Right lobe of liver (tissue), 6 donors: ENCODE results near the gene ELMO1. TPM values are rescaled to one million over a fixed set of nuclear protein-coding genes. Genes with fewer than 3 reads are reported as not detected.

Experiments
- ATAC-seq, 4 donors: fragments of 200-7000 bp; cut with Tn5 transposase; one replicate each; pipeline ENCODE4 v1.9.1; 2020; ENCODE audit warnings: mild to moderate bottlenecking in 4 of 4, moderate library complexity in 4 of 4
- DNase-seq, 3 donors: peaks; one replicate each; pipeline ENCODE4 v3.0.0-alpha.2; 2020
- H3K27ac ChIP-seq, 3 donors: fragments of 200-600 bp; one replicate each; pipeline ENCODE4 v1.8.0; 2022
- H3K27me3 ChIP-seq, 2 donors: fragments of 200-600 bp; one replicate each; pipeline ENCODE4 v1.8.0; 2022
- H3K36me3 ChIP-seq, 4 donors: fragments of 200-600 bp; sonication (generic) in 1 of 4; one replicate each; pipeline versions ENCODE4 v1.5.1 to v1.8.0; 2017 to 2022; ENCODE audit warnings: control low read depth in 1 of 4
- H3K4me1 ChIP-seq, 4 donors: fragments of 200-600 bp; sonication (generic) in 1 of 4; one replicate each; pipeline versions ENCODE4 v1.5.1 to v1.8.0; 2017 to 2022; ENCODE audit warnings: control low read depth in 1 of 4
- H3K4me3 ChIP-seq, 3 donors: fragments of 200-600 bp; one replicate each; pipeline ENCODE4 v1.8.0; 2022
- H3K9me3 ChIP-seq, 4 donors: fragments of 200-600 bp; sonication (generic) in 1 of 4; one replicate each; pipeline versions ENCODE4 v1.5.1 to v1.8.0; 2017 to 2022; ENCODE audit warnings: control low read depth in 1 of 4
- POLR2A ChIP-seq: fragments of 450-650 bp; IDR thresholded peaks from one replicate; pipeline ENCODE4 v1.6.1; 2017; ENCODE audit warnings: antibody characterized with exemption, mild to moderate bottlenecking
- WGBS: methylation state at CpG from one replicate; pipeline ENCODE4 v1.1.6; 2018; ENCODE audit warnings: low coverage, low lambda C conversion rate; ENCODE audit not compliant: insufficient coverage; ENCODE audit errors: missing lambda C conversion rate; 5-methylcytosine and 5-hydroxymethylcytosine counted together
- intact Hi-C, 2 donors: fragments of 100-400 bp; cut with DNase I; formaldehyde crosslinking; loops; one replicate each; pipeline versions ENCODE4 v1.11.2 to v1.14.1; 2022
- total RNA-seq, 6 experiments: library from RNA; depleted of rRNA in 2 of 6; stranded (reverse); fragments of >200 nt in 2 of 6; fragmentation: NEBNext Ultra II Directional in 3 of 6; extraction: Animal tissue kit (Norgen Biotek cat#: 25700) in 3 of 6; gene quantifications; one replicate each; pipeline versions ENCODE4 v1.1.0 to v1.2.4, GENCODE V29; 2016 to 2023
- TF ChIP-seq, protein P1 (sequence below), 4 donors: fragments of 200-600 bp in 3 of 4; fragments of 450-650 bp in 1 of 4; IDR thresholded peaks; one replicate each; pipeline versions ENCODE4 v1.5.1 to v1.8.0; 2016 to 2022; ENCODE audit warnings: antibody characterized with exemption in 4 of 4, mild to moderate bottlenecking in 2 of 4
- donor health status: DM: no; HTN: yes; CAD: no.
- donor health status: DM: no; HTN: no; CAD: no.
- donor health status: DM: no; HTN: no; CAD: no.
- donor health status: DM: no; HTN: yes; CAD: no.
- donor health status: DM: no; HTN: yes; CAD: no.

The ELMO1 gene
- total RNA-seq, 6 experiments from 2014 or later = 18.4 to 55.4 (median 25.1) TPM

GRCh38 chr7:37448011-37448635 is 541 bp downstream of the ELMO1 start:
- no peaks in the 10 kb centered on the region for H3K9me3 ChIP-seq
- peak; percentile 26 to 63 (median 46) for ATAC-seq
- no peaks in the 10 kb centered on the region for H3K36me3 ChIP-seq
- H3K4me1 ChIP-seq = peaks cover 0 to 23% (median 4%) of the 10 kb centered on the region in 4 donors
- intact Hi-C loops = no loop called here
- TF ChIP-seq, protein P1, sequence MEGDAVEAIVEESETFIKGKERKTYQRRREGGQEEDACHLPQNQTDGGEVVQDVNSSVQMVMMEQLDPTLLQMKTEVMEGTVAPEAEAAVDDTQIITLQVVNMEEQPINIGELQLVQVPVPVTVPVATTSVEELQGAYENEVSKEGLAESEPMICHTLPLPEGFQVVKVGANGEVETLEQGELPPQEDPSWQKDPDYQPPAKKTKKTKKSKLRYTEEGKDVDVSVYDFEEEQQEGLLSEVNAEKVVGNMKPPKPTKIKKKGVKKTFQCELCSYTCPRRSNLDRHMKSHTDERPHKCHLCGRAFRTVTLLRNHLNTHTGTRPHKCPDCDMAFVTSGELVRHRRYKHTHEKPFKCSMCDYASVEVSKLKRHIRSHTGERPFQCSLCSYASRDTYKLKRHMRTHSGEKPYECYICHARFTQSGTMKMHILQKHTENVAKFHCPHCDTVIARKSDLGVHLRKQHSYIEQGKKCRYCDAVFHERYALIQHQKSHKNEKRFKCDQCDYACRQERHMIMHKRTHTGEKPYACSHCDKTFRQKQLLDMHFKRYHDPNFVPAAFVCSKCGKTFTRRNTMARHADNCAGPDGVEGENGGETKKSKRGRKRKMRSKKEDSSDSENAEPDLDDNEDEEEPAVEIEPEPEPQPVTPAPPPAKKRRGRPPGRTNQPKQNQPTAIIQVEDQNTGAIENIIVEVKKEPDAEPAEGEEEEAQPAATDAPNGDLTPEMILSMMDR (IDR thresholded peaks at IDR 0.05) = no peak
- TF ChIP-seq POLR2A = no peak
- 0% methylated on average over 2 of the region's 63 CpGs for WGBS
- peak overlapping the region; percentile 81 to 98 (median 97) for H3K27ac ChIP-seq
- H3K4me3 ChIP-seq = peak overlapping the region; percentile 81 to 89 (median 86)
- DNase-seq = peak; percentile 62 to 71 (median 64)
- H3K27me3 ChIP-seq = no peaks in the 10 kb centered on the region

DNA sequence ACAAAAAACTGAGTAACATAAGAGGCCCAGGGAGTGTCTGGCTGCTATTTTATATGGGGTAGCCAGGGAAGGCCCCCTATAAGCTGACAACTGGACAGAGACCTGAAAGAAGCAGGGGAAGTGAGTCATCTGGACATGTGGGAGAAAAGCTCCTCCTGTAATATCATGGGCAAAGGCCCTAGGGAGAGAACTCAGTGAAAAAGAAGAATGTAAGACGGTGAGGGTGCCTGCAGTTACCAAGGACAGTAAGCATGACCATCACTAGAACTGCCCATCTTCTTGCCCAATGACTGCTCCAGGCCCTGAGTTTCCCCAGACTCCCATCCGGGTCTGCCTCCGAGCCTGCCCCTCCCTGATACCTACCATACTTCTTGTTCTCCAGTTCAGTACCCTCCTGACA is 2.3 kb downstream of the ELMO1 start:
- intact Hi-C loops = no loop called here
- ATAC-seq = no peak
- 64% methylated on average over 3 of the region's 3 CpGs for WGBS
- Histone ChIP-seq H3K4me1 (peaks cover 0 to 32% (median 7%) of the 10 kb centered on the region in 4 donors), H3K9me3 (no peaks in the 10 kb centered on the region), H3K4me3 (no peak overlapping the region), H3K27me3 (no peaks in the 10 kb centered on the region), H3K27ac (peak overlapping the region in 2 of 3 donors; percentile 67 to 98), H3K36me3 (no peaks in the 10 kb centered on the region)
- TF ChIP-seq POLR2A = no peak
- TF ChIP-seq, protein P1 (IDR thresholded peaks at IDR 0.05) = no peak
- DNase-seq = no peak

GRCh38 chr7:37445790-37446189 is 2.9 kb downstream of the ELMO1 start:
- Histone ChIP-seq H3K36me3 (no peaks in the 10 kb centered on the region), H3K9me3 (no peaks in the 10 kb centered on the region), H3K27me3 (no peaks in the 10 kb centered on the region), H3K27ac (peak overlapping the region in 2 of 3 donors; percentile 25 to 98), H3K4me3 (no peak overlapping the region), H3K4me1 (peaks cover 0 to 38% (median 9%) of the 10 kb centered on the region in 4 donors)
- TF ChIP-seq, protein P1 (IDR thresholded peaks at IDR 0.05) = no peak
- no peak for TF ChIP-seq POLR2A
- intact Hi-C loops = no loop called here
- no peak for ATAC-seq
- 89% methylated on average over 1 of the region's 1 CpG for WGBS
- DNase-seq = no peak

GRCh38 chr7:37445064-37445723 is 3.5 kb downstream of the ELMO1 start:
- H3K4me1 ChIP-seq = peaks cover 0 to 40% (median 12%) of the 10 kb centered on the region in 4 donors
- peak overlapping the region; percentile 21 to 98 (median 25) for H3K27ac ChIP-seq
- WGBS = 21% methylated on average over 3 of the region's 4 CpGs
- no peak for TF ChIP-seq POLR2A
- TF ChIP-seq, protein P1 (IDR thresholded peaks at IDR 0.05) = no peak
- no peaks in the 10 kb centered on the region for H3K9me3 ChIP-seq
- H3K4me3 ChIP-seq = no peak overlapping the region
- no peaks in the 10 kb centered on the region for H3K36me3 ChIP-seq
- peak in 2 of 4 donors; percentile 6 to 8 for ATAC-seq
- no peaks in the 10 kb centered on the region for H3K27me3 ChIP-seq
- DNase-seq = peak in 1 of 3 donors; percentile 21
- intact Hi-C loops = no loop called here
